ENCODE data around the gene ACTRT2.

ACTRT2 gene

GRCh38 chr1:3032371-3033039 is 11.2 kb downstream of the ACTRT2 start:
- no peak for ATAC-seq (replicated peaks)
- DNase-seq, result no peak
- peaks cover 0 to 8% of the 10 kb centered on the region in 2 donors for H3K27me3 Mint-ChIP-seq

GRCh38 chr1:3033040-3033789 is 11.9 kb downstream of the ACTRT2 start:
- Mint-ChIP-seq H3K4me3 (peak overlapping the region in 1 of 2 donors; percentile 45), H3K36me3 (ENCODE audit: insufficient read depth) (no peaks in the 10 kb centered on the region), H3K27me3 (peaks cover 0 to 8% of the 10 kb centered on the region in 2 donors), H3K9me3 (no peaks in the 10 kb centered on the region), H3K27ac (no peak overlapping the region), H3K4me1 (ENCODE audit: low read depth in 2 of 2) (peaks cover 3 to 12% of the 10 kb centered on the region in 2 donors)
- peak; percentile 73 for ATAC-seq (replicated peaks)
- no peak for DNase-seq

More at GRCh38 chr1:3032371-3033039, 11.2 kb downstream of the ACTRT2 start:
- peaks cover 3 to 12% of the 10 kb centered on the region in 2 donors for H3K4me1 Mint-ChIP-seq (ENCODE audit: low read depth in 2 of 2)
- H3K27ac Mint-ChIP-seq, result no peak overlapping the region
- H3K36me3 Mint-ChIP-seq (ENCODE audit: insufficient read depth), result no peaks in the 10 kb centered on the region
- H3K9me3 Mint-ChIP-seq, result no peaks in the 10 kb centered on the region
- H3K4me3 Mint-ChIP-seq, result peak overlapping the region in 1 of 2 donors; percentile 45

DNA sequence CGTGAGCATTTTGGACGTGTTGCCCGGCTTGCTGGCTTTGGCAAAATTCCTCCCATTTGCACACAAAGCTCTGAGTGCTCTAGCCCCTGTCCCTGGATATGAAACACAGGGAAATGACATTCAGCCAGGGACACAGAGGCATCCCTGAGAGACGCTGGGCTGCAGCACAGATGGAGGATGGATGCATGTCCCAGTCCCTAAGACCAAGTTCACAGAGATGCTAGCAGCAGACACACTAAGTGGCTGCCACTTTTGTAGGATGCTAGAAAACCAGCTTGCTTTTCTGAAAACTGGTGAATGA is 12.5 kb downstream of the ACTRT2 start:
- H3K36me3 Mint-ChIP-seq (ENCODE audit: insufficient read depth), result no peaks in the 10 kb centered on the region
- peak overlapping the region in 1 of 2 donors; percentile 45 for H3K4me3 Mint-ChIP-seq
- H3K27ac Mint-ChIP-seq, result no peak overlapping the region
- peaks cover 3 to 12% of the 10 kb centered on the region in 2 donors for H3K4me1 Mint-ChIP-seq (ENCODE audit: low read depth in 2 of 2)
- peaks cover 0 to 8% of the 10 kb centered on the region in 2 donors for H3K27me3 Mint-ChIP-seq
- no peak for ATAC-seq (replicated peaks)
- H3K9me3 Mint-ChIP-seq, result no peaks in the 10 kb centered on the region
- DNase-seq, result no peak

GRCh38 chr1:3034162-3034561 is 12.9 kb downstream of the ACTRT2 start:
- H3K27me3 Mint-ChIP-seq, result peaks cover 0 to 8% of the 10 kb centered on the region in 2 donors
- DNase-seq, result no peak
- no peak overlapping the region for H3K4me3 Mint-ChIP-seq
- no peak for ATAC-seq (replicated peaks)
- no peaks in the 10 kb centered on the region for H3K36me3 Mint-ChIP-seq (ENCODE audit: insufficient read depth)
- H3K4me1 Mint-ChIP-seq (ENCODE audit: low read depth in 2 of 2), result peaks cover 3 to 12% of the 10 kb centered on the region in 2 donors
- H3K27ac Mint-ChIP-seq, result no peak overlapping the region
- H3K9me3 Mint-ChIP-seq, result no peaks in the 10 kb centered on the region

DNA sequence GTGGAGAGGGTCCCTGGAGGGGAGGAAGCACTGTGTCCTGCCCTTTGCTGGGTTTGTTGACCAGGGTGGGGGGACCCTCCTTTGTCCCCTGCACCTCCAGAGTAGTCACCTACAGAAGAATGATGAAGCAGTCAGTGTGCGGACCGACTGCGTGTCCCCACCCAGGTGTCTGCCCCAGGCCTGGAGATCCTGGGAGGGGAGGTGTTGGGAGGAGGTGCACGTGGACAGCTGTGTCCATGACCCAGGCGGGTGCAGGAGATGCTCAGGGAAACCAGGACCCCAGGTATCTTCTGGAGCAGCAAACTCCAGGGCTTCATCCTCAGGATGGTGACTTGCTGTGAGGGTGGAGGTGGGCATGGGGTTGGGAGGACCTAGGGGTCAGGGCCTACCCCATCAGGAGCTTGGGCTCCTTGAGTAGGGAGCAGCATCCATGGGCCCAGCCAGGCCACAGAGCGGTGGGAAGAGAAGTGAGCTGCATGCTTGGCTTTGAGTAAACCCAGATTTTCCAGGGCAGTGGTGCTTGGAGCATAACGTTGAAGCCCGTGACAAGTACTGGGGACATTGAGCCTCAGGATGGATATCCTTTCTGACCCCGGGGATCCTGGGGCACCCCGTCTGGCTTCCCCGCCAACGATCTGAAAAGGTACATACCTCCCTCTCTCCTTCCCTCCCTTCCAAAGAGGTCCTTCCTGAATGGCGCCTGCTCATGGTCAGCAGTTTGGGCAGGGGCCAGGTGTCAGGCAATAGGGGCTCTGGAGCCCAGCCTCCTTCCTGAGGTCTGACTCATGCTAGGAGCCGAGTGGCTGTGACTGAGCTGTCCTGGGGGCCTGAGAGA is 13.7 kb downstream of the ACTRT2 start:
- ATAC-seq (replicated peaks), result no peak
- Mint-ChIP-seq H3K9me3 (no peaks in the 10 kb centered on the region), H3K4me1 (ENCODE audit: low read depth in 2 of 2) (peaks cover 3 to 12% of the 10 kb centered on the region in 2 donors), H3K4me3 (no peak overlapping the region), H3K27me3 (peaks cover 0 to 8% of the 10 kb centered on the region in 2 donors), H3K36me3 (ENCODE audit: insufficient read depth) (no peaks in the 10 kb centered on the region), H3K27ac (no peak overlapping the region)
- DNase-seq, result no peak

GRCh38 chr1:3035563-3036446 is 14.5 kb downstream of the ACTRT2 start:
- ATAC-seq (replicated peaks), result no peak

GRCh38 chr1:3036447-3037280 is 15.4 kb downstream of the ACTRT2 start:
- H3K27me3 Mint-ChIP-seq, result no peaks in the 10 kb centered on the region
- ATAC-seq (replicated peaks) (no peak), DNase-seq (no peak)
- no peaks in the 10 kb centered on the region for H3K36me3 Mint-ChIP-seq (ENCODE audit: insufficient read depth)
- no peak overlapping the region for H3K4me3 Mint-ChIP-seq
- no peak overlapping the region for H3K27ac Mint-ChIP-seq
- H3K4me1 Mint-ChIP-seq (ENCODE audit: low read depth in 2 of 2), result peaks cover 3 to 12% of the 10 kb centered on the region in 2 donors
- no peaks in the 10 kb centered on the region for H3K9me3 Mint-ChIP-seq

More at GRCh38 chr1:3035563-3036446, 14.5 kb downstream of the ACTRT2 start:
- no peak for DNase-seq
- Mint-ChIP-seq H3K9me3 (no peaks in the 10 kb centered on the region), H3K36me3 (ENCODE audit: insufficient read depth) (no peaks in the 10 kb centered on the region), H3K27me3 (peaks cover 0 to 7% of the 10 kb centered on the region in 2 donors), H3K27ac (no peak overlapping the region), H3K4me3 (no peak overlapping the region), H3K4me1 (ENCODE audit: low read depth in 2 of 2) (peaks cover 3 to 12% of the 10 kb centered on the region in 2 donors)

DNA sequence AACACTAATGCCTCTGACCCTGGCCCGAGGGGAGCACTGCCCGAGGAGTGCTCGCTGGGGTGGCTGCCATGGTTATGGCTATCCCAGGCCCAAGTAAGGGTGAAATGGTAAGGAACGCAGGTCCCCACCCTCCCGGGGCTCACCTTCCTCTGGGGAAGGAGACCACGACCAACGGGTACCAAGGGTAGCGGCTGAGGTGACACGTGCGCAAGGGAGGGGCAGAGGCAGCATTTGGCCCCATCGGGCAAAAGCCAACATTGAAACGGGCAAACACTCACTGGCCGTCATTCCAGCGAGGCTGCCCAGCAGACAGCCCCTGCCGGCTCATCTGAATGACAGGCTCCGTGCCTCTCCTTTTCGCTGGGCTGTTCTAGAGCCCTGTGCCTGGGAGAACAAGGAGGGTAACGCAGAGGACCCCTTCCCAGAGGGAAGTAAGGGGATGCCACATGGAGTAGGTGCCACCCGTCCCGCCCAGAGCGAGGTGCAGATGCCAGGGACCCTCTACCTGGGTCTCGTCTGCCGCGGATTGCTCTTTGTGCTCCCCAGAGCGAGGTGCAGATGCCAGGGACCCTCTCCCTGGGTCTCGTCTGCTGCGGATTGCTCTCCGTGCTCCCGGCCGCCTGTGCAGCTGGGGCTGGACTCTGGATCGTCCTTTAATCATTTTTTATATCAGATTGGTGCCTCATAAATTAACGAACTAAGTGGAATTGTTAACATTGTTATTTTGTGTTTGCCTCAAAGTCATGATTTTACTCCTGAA is 16.2 kb downstream of the ACTRT2 start:
- Mint-ChIP-seq H3K27me3 (no peaks in the 10 kb centered on the region), H3K36me3 (ENCODE audit: insufficient read depth) (no peaks in the 10 kb centered on the region), H3K9me3 (no peaks in the 10 kb centered on the region), H3K4me3 (no peak overlapping the region), H3K27ac (no peak overlapping the region), H3K4me1 (ENCODE audit: low read depth in 2 of 2) (peaks cover 3 to 9% of the 10 kb centered on the region in 2 donors)
- DNase-seq (no peak), ATAC-seq (replicated peaks) (no peak)

- DNase-seq (no peak), ATAC-seq (replicated peaks) (no peak)
- Mint-ChIP-seq H3K9me3 (no peaks in the 10 kb centered on the region), H3K27ac (no peak overlapping the region), H3K36me3 (ENCODE audit: insufficient read depth) (no peaks in the 10 kb centered on the region), H3K4me3 (no peak overlapping the region), H3K4me1 (ENCODE audit: low read depth in 2 of 2) (peaks cover 3 to 4% of the 10 kb centered on the region in 2 donors), H3K27me3 (no peaks in the 10 kb centered on the region)
These were observed 16.9 kb downstream of the ACTRT2 start for GRCh38 chr1:3038113-3038551.

GRCh38 chr1:3038571-3039181 is 17.4 kb downstream of the ACTRT2 start:
- Mint-ChIP-seq H3K4me3 (no peak overlapping the region), H3K4me1 (ENCODE audit: low read depth in 2 of 2) (peaks cover 0 to under 1% of the 10 kb centered on the region in 2 donors)

DNA sequence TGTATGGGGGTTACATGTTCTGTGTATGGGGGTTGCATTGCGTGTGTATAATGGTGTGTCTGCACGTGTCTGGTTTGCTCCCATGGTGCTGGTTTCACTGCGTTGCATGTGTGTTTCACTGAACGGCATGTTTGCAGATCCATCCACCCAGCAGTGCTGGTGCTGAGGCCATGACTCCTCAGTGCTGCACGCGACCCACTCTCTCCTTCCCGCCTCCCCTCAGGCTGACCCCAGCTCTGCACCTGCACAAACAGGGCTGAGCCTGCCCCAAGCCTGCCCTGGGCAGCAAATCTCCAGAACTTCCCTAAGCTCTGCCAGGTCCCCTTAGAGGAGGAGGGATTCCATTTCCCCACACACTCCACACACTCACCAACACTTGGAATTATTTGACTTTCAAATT is 18.7 kb downstream of the ACTRT2 start:
- Mint-ChIP-seq H3K36me3 (ENCODE audit: insufficient read depth) (no peaks in the 10 kb centered on the region), H3K9me3 (no peaks in the 10 kb centered on the region), H3K27me3 (peaks cover 8 to 11% of the 10 kb centered on the region in 2 donors), H3K4me3 (no peak overlapping the region), H3K27ac (no peak overlapping the region), H3K4me1 (ENCODE audit: low read depth in 2 of 2) (no peaks in the 10 kb centered on the region)
- ATAC-seq (replicated peaks) (no peak), DNase-seq (no peak)

More at GRCh38 chr1:3038571-3039181, 17.4 kb downstream of the ACTRT2 start:
- Mint-ChIP-seq H3K9me3 (no peaks in the 10 kb centered on the region), H3K27ac (no peak overlapping the region), H3K36me3 (ENCODE audit: insufficient read depth) (no peaks in the 10 kb centered on the region), H3K27me3 (no peaks in the 10 kb centered on the region)
- DNase-seq, result no peak
- ATAC-seq (replicated peaks), result no peak

All from effector memory CD8-positive, alpha-beta T cell (primary cell).